ENCODE measurements around the gene DYNC1I2. TPM values are rescaled to one million over a fixed set of nuclear protein-coding genes. Genes with fewer than 3 reads are reported as not detected.

The DYNC1I2 gene
- total and polyA plus RNA-seq, 7 donors = 69.8 to 133 (median 103) TPM

DNA sequence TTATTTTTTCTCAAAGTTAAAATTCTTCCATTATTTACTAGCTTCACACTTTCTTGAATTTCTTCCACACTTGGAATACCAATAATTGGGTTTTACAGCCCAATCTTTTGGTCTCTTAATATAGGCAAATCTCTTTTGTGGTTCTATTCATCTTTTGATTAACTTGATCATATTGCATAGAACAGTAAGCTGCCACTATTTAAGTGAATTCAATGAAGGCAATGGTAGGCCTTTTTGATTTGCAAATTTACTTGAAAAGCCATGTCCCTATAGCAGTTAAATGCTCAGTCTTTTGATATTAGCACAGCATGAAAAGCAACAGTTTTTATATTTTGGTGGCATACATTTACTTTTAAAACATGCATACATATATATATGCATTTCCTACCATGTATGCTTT is 20.2 kb upstream of the DYNC1I2 start:
- no peaks in the 10 kb centered on the region for H3K36me3 ChIP-seq
- H3K9me3 ChIP-seq = no peaks in the 10 kb centered on the region
- H3K27me3 ChIP-seq = peaks cover 0 to 4% (median 0%) of the 10 kb centered on the region in 3 donors
- TF ChIP-seq, protein P1, sequence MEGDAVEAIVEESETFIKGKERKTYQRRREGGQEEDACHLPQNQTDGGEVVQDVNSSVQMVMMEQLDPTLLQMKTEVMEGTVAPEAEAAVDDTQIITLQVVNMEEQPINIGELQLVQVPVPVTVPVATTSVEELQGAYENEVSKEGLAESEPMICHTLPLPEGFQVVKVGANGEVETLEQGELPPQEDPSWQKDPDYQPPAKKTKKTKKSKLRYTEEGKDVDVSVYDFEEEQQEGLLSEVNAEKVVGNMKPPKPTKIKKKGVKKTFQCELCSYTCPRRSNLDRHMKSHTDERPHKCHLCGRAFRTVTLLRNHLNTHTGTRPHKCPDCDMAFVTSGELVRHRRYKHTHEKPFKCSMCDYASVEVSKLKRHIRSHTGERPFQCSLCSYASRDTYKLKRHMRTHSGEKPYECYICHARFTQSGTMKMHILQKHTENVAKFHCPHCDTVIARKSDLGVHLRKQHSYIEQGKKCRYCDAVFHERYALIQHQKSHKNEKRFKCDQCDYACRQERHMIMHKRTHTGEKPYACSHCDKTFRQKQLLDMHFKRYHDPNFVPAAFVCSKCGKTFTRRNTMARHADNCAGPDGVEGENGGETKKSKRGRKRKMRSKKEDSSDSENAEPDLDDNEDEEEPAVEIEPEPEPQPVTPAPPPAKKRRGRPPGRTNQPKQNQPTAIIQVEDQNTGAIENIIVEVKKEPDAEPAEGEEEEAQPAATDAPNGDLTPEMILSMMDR (IDR thresholded peaks at IDR 0.05) = no peak
- H3K4me3 ChIP-seq = no peak overlapping the region
- H3K4me1 ChIP-seq = peaks cover 0 to 7% (median 0%) of the 10 kb centered on the region in 4 donors
- intact Hi-C loops (cut with DNase I) = no loop called here
- no peak overlapping the region for H3K27ac ChIP-seq
- no peak for DNase-seq

DNA sequence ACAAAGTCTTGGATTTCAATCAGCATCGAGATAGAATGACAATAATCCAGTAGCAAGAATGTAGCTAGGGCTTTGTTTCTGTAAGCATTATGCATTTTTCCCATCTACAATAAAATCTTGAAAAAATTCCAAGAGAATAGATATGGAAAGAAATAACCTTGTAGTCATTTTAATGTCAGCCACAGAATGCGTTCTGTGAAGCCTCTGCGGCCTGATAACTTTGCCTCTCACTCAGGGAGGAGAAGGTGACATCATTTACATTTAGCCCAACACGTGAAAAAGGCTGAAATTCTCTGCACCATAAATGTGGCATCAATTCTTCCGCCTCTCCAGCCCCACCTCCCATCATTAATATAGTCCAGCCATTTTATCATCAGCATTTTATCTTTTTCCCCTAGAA is 19.1 kb upstream of the DYNC1I2 start:
- no peak for DNase-seq
- intact Hi-C loops (cut with DNase I) = no loop called here
- no peaks in the 10 kb centered on the region for H3K36me3 ChIP-seq
- H3K27ac ChIP-seq = no peak overlapping the region
- no peak for TF ChIP-seq POLR2AphosphoS5 (IDR thresholded peaks at IDR 0.05)
- TF ChIP-seq EP300 (IDR thresholded peaks at IDR 0.05) = no peak
- TF ChIP-seq POLR2A (IDR thresholded peaks at IDR 0.05) = no peak
- TF ChIP-seq, protein P1 (IDR thresholded peaks at IDR 0.05) = no peak
- H3K27me3 ChIP-seq = peaks cover 0 to 4% (median 0%) of the 10 kb centered on the region in 3 donors
- peaks cover 0 to 7% (median 0%) of the 10 kb centered on the region in 4 donors for H3K4me1 ChIP-seq
- no peak overlapping the region for H3K4me3 ChIP-seq
- WGBS, 2 donors = 85% methylated on average over 5 of the region's 5 CpGs
- H3K9me3 ChIP-seq = no peaks in the 10 kb centered on the region

DNA sequence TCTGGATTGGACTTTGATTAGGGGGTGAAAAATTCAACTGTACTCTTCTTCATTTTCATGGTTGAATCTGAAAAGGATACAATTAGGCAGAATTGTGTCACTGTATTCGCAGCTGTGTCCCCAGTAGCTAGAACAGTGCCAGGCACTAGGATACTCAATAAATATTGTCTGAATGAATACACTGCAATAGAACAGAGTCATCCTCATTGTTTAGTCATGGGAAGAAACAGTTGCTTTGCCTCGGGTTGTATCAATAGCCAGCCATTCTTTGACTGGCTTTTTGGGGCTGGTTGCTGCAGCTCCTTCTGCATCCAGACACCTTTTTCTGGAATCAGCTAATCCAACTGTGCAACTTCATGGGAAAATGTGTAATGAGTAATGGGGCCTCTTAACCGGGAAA is 18.1 kb upstream of the DYNC1I2 start:
- intact Hi-C loops (cut with DNase I) = no loop called here
- Histone ChIP-seq H3K9me3 (no peaks in the 10 kb centered on the region), H3K36me3 (no peaks in the 10 kb centered on the region), H3K4me3 (no peak overlapping the region), H3K4me1 (peaks cover 0 to 7% (median 0%) of the 10 kb centered on the region in 4 donors), H3K27ac (no peak overlapping the region), H3K27me3 (peaks cover 0 to 4% (median 0%) of the 10 kb centered on the region in 3 donors)
- no peak for TF ChIP-seq POLR2A (IDR thresholded peaks at IDR 0.05)
- DNase-seq = no peak
- WGBS, 2 donors = 55 to 57% methylated on average over 3 of the region's 3 CpGs

DNA sequence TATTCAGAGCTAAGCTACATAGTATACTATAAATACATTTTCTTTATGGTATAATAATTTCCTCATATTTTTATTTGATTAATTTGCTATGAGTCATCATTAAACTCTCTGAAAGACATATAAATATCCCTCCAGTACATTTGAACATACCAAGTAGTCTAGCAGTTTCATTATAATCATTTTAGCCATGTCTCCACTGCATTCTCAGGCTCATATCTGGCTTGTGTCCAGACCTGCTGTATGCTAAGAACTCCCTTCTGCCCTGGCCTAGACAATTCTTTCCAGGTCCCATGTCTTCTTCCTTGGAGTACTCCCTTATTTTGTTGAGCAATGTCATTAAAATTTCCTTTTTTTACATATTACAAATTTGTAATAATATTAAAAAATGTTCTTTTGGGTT is 16.6 kb upstream of the DYNC1I2 start:
- no peak overlapping the region for H3K4me3 ChIP-seq
- peaks cover 0 to 7% (median 0%) of the 10 kb centered on the region in 4 donors for H3K4me1 ChIP-seq
- TF ChIP-seq, protein P1 (IDR thresholded peaks at IDR 0.05) = no peak
- no peak for TF ChIP-seq POLR2A (IDR thresholded peaks at IDR 0.05)
- TF ChIP-seq POLR2AphosphoS5 (IDR thresholded peaks at IDR 0.05) = no peak
- TF ChIP-seq EP300 (IDR thresholded peaks at IDR 0.05) = no peak
- intact Hi-C loops (cut with DNase I) = no loop called here
- H3K36me3 ChIP-seq = no peaks in the 10 kb centered on the region
- DNase-seq = no peak
- no peak overlapping the region for H3K27ac ChIP-seq
- no peaks in the 10 kb centered on the region for H3K9me3 ChIP-seq
- no peaks in the 10 kb centered on the region for H3K27me3 ChIP-seq

DNA sequence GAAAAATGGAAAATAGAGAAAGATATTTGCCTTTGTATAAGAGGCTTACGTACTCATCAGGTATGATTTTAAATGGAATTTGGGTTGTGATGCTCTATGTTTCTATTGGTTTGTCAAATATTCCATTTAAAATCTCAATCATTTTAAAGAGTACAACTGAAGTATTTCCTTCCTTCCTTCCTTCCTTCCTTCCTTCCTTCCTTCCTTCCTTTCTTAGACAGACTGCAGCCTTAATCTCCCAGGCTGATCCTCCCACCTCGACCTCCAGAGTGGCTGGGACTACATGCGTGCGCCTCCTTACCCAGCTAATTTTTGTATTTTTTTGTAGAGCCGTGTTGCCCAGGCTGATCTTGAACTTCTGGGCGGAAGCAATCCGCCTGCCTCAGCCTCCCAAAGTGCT is 15.4 kb upstream of the DYNC1I2 start:
- 88% methylated on average over 7 of the region's 7 CpGs for WGBS, 2 donors
- no peaks in the 10 kb centered on the region for H3K9me3 ChIP-seq
- intact Hi-C loops (cut with DNase I) = no loop called here
- H3K4me3 ChIP-seq = no peak overlapping the region
- DNase-seq = no peak
- no peaks in the 10 kb centered on the region for H3K27me3 ChIP-seq
- H3K4me1 ChIP-seq = peaks cover 0 to 7% (median 0%) of the 10 kb centered on the region in 4 donors
- H3K27ac ChIP-seq = no peak overlapping the region
- TF ChIP-seq POLR2AphosphoS5 (IDR thresholded peaks at IDR 0.05) (no peak), POLR2A (IDR thresholded peaks at IDR 0.05) (no peak), EP300 (IDR thresholded peaks at IDR 0.05) (no peak)
- TF ChIP-seq, protein P1 (IDR thresholded peaks at IDR 0.05) = no peak
- no peaks in the 10 kb centered on the region for H3K36me3 ChIP-seq

All from sigmoid colon (tissue), 7 donors.